A549 treated with Mapracorat at 1 μM for 4 hours (cell line): ENCODE results near the gene PABPN1L. TPM values are rescaled to one million over a fixed set of nuclear protein-coding genes. Genes with fewer than 3 reads are reported as not detected.

ENCODE experiments used
- total RNA-seq: library from RNA; stranded (reverse); fragments of 200-300 nt; extraction: Qiagen RNA extraction; gene quantifications from 5 replicates; pipeline ENCODE4 v1.2.3, GENCODE V29; 2022

Gene PABPN1L
- not detected in 5 replicates for total RNA-seq

GRCh38 chr16:88866151-88866920 is at the start of gene PABPN1L:
Gene PABPN1L (minus strand): TSS chr16:88866660. CDS start chr16:88866606, 54 bp downstream.

GRCh38 chr16:88856828-88857727 is 9.4 kb downstream of the PABPN1L start, which contains the start of the genes GALNS and TRAPPC2L:
Gene GALNS (minus strand): TSS chr16:88856947. CDS start chr16:88856877, 70 bp downstream.
Gene TRAPPC2L (plus strand): TSS chr16:88857127. CDS start chr16:88857151, 24 bp downstream.

Other genes starting within 250 kb of the PABPN1L start
- gene IL17C, start 228.1 kb downstream of the PABPN1L start, total RNA-seq = 0.13 TPM in 1 of 5 replicates, not detected in the others
- 229 to 328 TPM (median 298 TPM) in 5 replicates for gene CYBA, start 215.6 kb downstream of the PABPN1L start, total RNA-seq
- gene MVD, start 203.6 kb downstream of the PABPN1L start, total RNA-seq = 14.9 to 24.1 TPM (median 23.4 TPM) in 5 replicates
- gene SNAI3, start 180.2 kb downstream of the PABPN1L start, total RNA-seq = 0.07 to 0.23 TPM (median 0.16 TPM) in 5 replicates
- 11.8 to 20.1 TPM (median 16.7 TPM) in 5 replicates for gene RNF166, start 160.3 kb downstream of the PABPN1L start, total RNA-seq
- 22.5 to 35.2 TPM (median 34.2 TPM) in 5 replicates for gene CTU2, start 160.2 kb downstream of the PABPN1L start, total RNA-seq
- gene PIEZO1, start 81.4 kb downstream of the PABPN1L start, total RNA-seq = 101 to 154 TPM (median 139 TPM) in 5 replicates
- 24.3 to 34.5 TPM (median 31.0 TPM) in 5 replicates for gene CDT1, start 62.9 kb downstream of the PABPN1L start, total RNA-seq
- gene APRT, start 54.7 kb downstream of the PABPN1L start, total RNA-seq = 318 to 449 TPM (median 401 TPM) in 5 replicates
- gene GALNS, start 9.7 kb downstream of the PABPN1L start, total RNA-seq = 34.7 to 47.1 TPM (median 46.9 TPM) in 5 replicates
- gene TRAPPC2L, start 9.5 kb downstream of the PABPN1L start, total RNA-seq = 93.2 to 131 TPM (median 108 TPM) in 5 replicates
- gene CBFA2T3, start 110.5 kb upstream of the PABPN1L start, total RNA-seq = 0.40 to 0.86 TPM (median 0.63 TPM) in 5 replicates
- gene ACSF3, start 227.2 kb upstream of the PABPN1L start, total RNA-seq = 16.0 to 21.2 TPM (median 19.4 TPM) in 5 replicates